NCI-H187 treated with DMSO at 0.1 percent for 48 hours (cell line): ENCODE measurements around the gene HIGD1A.
"Not testable (repeated sequence)": the region's sequence is repeated elsewhere in the genome, so short reads cannot be mapped to it uniquely, and the experiment has no call there.

Experiments used
- DNase-seq: peaks from one replicate; lab custom pipeline; 2025; lab: John Stamatoyannopoulos, UW

HIGD1A gene

GRCh38 chr3:42829083-42829627 lies 24.9 kb upstream of the HIGD1A start:
- no peak for DNase-seq

GRCh38 chr3:42827654-42828053 lies 23.4 kb upstream of the HIGD1A start:
- DNase-seq = no peak

- DNase-seq = no peak
Observed at GRCh38 chr3:42827023-42827422, 22.7 kb upstream of the HIGD1A start.

GRCh38 chr3:42826141-42826540 lies 21.9 kb upstream of the HIGD1A start:
- no peak for DNase-seq

- DNase-seq = peak; percentile 52
Observed at GRCh38 chr3:42823351-42823750, 19.1 kb upstream of the HIGD1A start.

GRCh38 chr3:42822828-42823227 lies 18.5 kb upstream of the HIGD1A start:
- DNase-seq = no peak

GRCh38 chr3:42820746-42821051 lies 16.4 kb upstream of the HIGD1A start:
- no peak for DNase-seq

- DNase-seq = no peak
Observed at GRCh38 chr3:42819351-42819965, 15.2 kb upstream of the HIGD1A start.

GRCh38 chr3:42815826-42816225 lies 11.5 kb upstream of the HIGD1A start:
- no peak for DNase-seq

- no peak for DNase-seq
Observed at GRCh38 chr3:42814914-42815507, 10.7 kb upstream of the HIGD1A start.

GRCh38 chr3:42814246-42814645 lies 10.0 kb upstream of the HIGD1A start:
- no peak for DNase-seq

GRCh38 chr3:42811118-42811883 lies 7.0 kb upstream of the HIGD1A start:
- not testable (repeated sequence) for DNase-seq

- DNase-seq = not testable (repeated sequence)
Observed at GRCh38 chr3:42810706-42811105, 6.4 kb upstream of the HIGD1A start.

- DNase-seq = no peak
Observed at GRCh38 chr3:42809202-42809601, 4.9 kb upstream of the HIGD1A start, which contains the start of gene ACKR2. TSS of gene ACKR2 (plus strand) at chr3:42809445. CDS start at chr3:42864503, 55,058 bp downstream.

- no peak for DNase-seq
Observed at GRCh38 chr3:42807929-42808328, 3.6 kb upstream of the HIGD1A start.

- DNase-seq = no peak
Observed at GRCh38 chr3:42805141-42805821, 991 bp upstream of the HIGD1A start.

- DNase-seq = no peak
Observed at GRCh38 chr3:42804831-42805132, 492 bp upstream of the HIGD1A start.

- no peak for DNase-seq
Observed at GRCh38 chr3:42803414-42804105, 730 bp downstream of the HIGD1A start.

GRCh38 chr3:42802876-42803413 lies 1.3 kb downstream of the HIGD1A start:
- DNase-seq = no peak

GRCh38 chr3:42801784-42802183 lies 2.5 kb downstream of the HIGD1A start:
- no peak for DNase-seq

- no peak for DNase-seq
Observed at GRCh38 chr3:42801048-42801620, 3.2 kb downstream of the HIGD1A start.
